K562 (cell line): Measurements from ENCODE around the gene RTF1. TPM values are rescaled to one million over a fixed set of nuclear protein-coding genes. Genes with fewer than 3 reads are reported as not detected.
A peak's percentile ranks its signal among the peaks of the same experiment; 100 is the strongest.

Experiments used
- ARID1B ChIP-seq: fragments of 450-650 bp; IDR thresholded peaks from 2 replicates; pipeline ENCODE4 v1.6.1; 2016; ENCODE audit warnings: antibody characterized with exemption, mild to moderate bottlenecking, inconsistent platforms
- CGGBP1 ChIP-seq: fragments of 250-450 bp; sonication (Bioruptor Pico); IDR thresholded peaks from 2 replicates; pipeline ENCODE4 v1.9.0; 2021; ENCODE audit warnings: mild to moderate bottlenecking
- ETV1 ChIP-seq: fragments of 450-650 bp; conservative IDR thresholded peaks from 2 replicates; pipeline ENCODE4 v1.6.1; 2016; ENCODE audit warnings: missing genetic modification characterization, control low read depth, low read depth, missing compliant biosample characterization
- JUN ChIP-seq, 2 experiments: sonication (generic) in 1 of 2; formaldehyde crosslinking in 1 of 2; IDR thresholded peaks; 2 replicates each; pipeline versions ENCODE4 v1.6.1 to v1.8.0; 2012 to 2022; ENCODE audit warnings: borderline replicate concordance in 2 of 2, mild to moderate bottlenecking in 2 of 2, improper control_type of control experiment in 1 of 2, low read depth in 1 of 2, low read length in 1 of 2, missing genetic modification reagents in 1 of 2
- KLF10 ChIP-seq: fragments of 250-450 bp; sonication (Bioruptor Pico); IDR thresholded peaks from 2 replicates; pipeline ENCODE4 v1.6.1; 2021; ENCODE audit warnings: matching md5 sums
- MAFG ChIP-seq: fragments of 450-650 bp; conservative IDR thresholded peaks from 2 replicates; pipeline ENCODE4 v1.6.1; 2016; ENCODE audit warnings: missing genetic modification characterization, missing compliant biosample characterization
- MAX ChIP-seq: sonication (generic); formaldehyde crosslinking; IDR thresholded peaks from 2 replicates; pipeline ENCODE4 v1.9.0; 2022; ENCODE audit warnings: mild to moderate bottlenecking, missing genetic modification reagents
- MAZ ChIP-seq, 2 experiments: fragments of 450-650 bp in 1 of 2; sonication (generic) in 1 of 2; formaldehyde crosslinking; IDR thresholded peaks in 1 of 2; conservative IDR thresholded peaks in 1 of 2; 2 replicates each; pipeline versions ENCODE4 v1.4.0 to v1.5.0; 2020; ENCODE audit warnings: mild to moderate bottlenecking in 1 of 2, missing genetic modification reagents in 1 of 2
- MLLT1 ChIP-seq, 2 experiments: fragments of 450-650 bp; IDR thresholded peaks; 2 replicates each; pipeline ENCODE4 v1.6.1; 2016
- TBL1XR1 ChIP-seq, 2 experiments: IDR thresholded peaks; 2 replicates each; pipeline ENCODE4 v1.6.1; 2012; ENCODE audit warnings: improper control_type of control experiment in 2 of 2, low read length in 2 of 2, mild to moderate bottlenecking in 1 of 2
- USF1 ChIP-seq: sonication (generic); formaldehyde crosslinking; IDR thresholded peaks from 2 replicates; pipeline ENCODE4 v1.9.0; 2022; ENCODE audit warnings: mild to moderate bottlenecking, missing genetic modification reagents
- ZBTB40 ChIP-seq, 2 experiments: fragments of 450-650 bp in 1 of 2; sonication (generic) in 1 of 2; formaldehyde crosslinking in 1 of 2; IDR thresholded peaks; 2 replicates each; pipeline versions ENCODE4 v1.7.1 to v1.9.0; 2016 to 2022; ENCODE audit warnings: inconsistent platforms in 1 of 2, mild to moderate bottlenecking in 1 of 2, missing genetic modification reagents in 1 of 2
- ZNF175 ChIP-seq: fragments of 200-800 bp; sonication (Bioruptor generic); IDR thresholded peaks from 2 replicates; pipeline ENCODE4 v1.6.1; 2016; ENCODE audit warnings: low read depth, mild to moderate bottlenecking, missing genetic modification characterization, missing compliant biosample characterization
- ZNF699 ChIP-seq: fragments of 250-450 bp; sonication (Bioruptor Pico); IDR thresholded peaks from 2 replicates; pipeline ENCODE4 v1.8.0; 2021; ENCODE audit warnings: mild to moderate bottlenecking, moderate library complexity; ENCODE audit not compliant: insufficient replicate concordance
- polyA plus RNA-seq, 8 experiments: library from polyadenylated mRNA; depleted of rRNA in 4 of 8; stranded (reverse) in 5 of 8; unstranded in 3 of 8; fragments of >200 nt; fragmentation: Nextera tagmentation in 2 of 8; fragmentation: Illumina TruSeq in 1 of 8; extraction: Ambion mirVana in 2 of 8; extraction: Trizol in 1 of 8; gene quantifications; 2 replicates each; pipeline versions ENCODE4 v1.2.1 to v1.2.3, GENCODE V29; 2011 to 2014; ENCODE audit warnings: inconsistent platforms in 1 of 8, missing spikeins in 1 of 8
- total RNA-seq, 7 experiments: library from RNA; depleted of rRNA in 6 of 7; stranded (reverse); fragments of >200 nt in 6 of 7; fragmentation: Illumina TruSeq in 2 of 7; extraction: Trizol in 2 of 7; gene quantifications; 2 replicates each; pipeline versions ENCODE4 v1.2.1 to v1.2.3, GENCODE V29; 2011 to 2021; ENCODE audit warnings: low replicate concordance in 1 of 7

Gene RTF1
- total and polyA plus RNA-seq, 9 of the 15 experiments (the other 6 are each of a cell fraction or from before 2014, with no cell fraction given) = 7.6 to 69.5 (median 31.5) TPM

- no peak for TF ChIP-seq MAFG (tag)
- TF ChIP-seq USF1 = peak; percentile 12; the same call in 1 of the 2 replicates
- no peak for TF ChIP-seq CGGBP1 (CRISPR knock-in tag)
- TF ChIP-seq TBL1XR1 (IDR thresholded peaks at IDR 0.05; ENCODE audit: low read length in 2 of 2) = no peak
- no peak for TF ChIP-seq ETV1 (tag)
- TF ChIP-seq KLF10 (CRISPR knock-in tag) = no peak
- no peak for TF ChIP-seq JUN (IDR thresholded peaks at IDR 0.05; ENCODE audit: borderline replicate concordance, low read depth, low read length)
- no peak for TF ChIP-seq JUN (CRISPR knock-in tag; IDR thresholded peaks at IDR 0.05; ENCODE audit: borderline replicate concordance)
- peak; percentile 16 for TF ChIP-seq ARID1B
- TF ChIP-seq MAX (CRISPR knock-in tag) = no peak
- TF ChIP-seq MAZ (CRISPR knock-in tag; conservative IDR thresholded peaks at IDR 0.05 in 1 of 2, IDR thresholded peaks at IDR 0.05 in 1 of 2) = no peak
- TF ChIP-seq ZNF699 (CRISPR knock-in tag) = no peak
- no peak for TF ChIP-seq MLLT1 (IDR thresholded peaks at IDR 0.05)
- no peak for TF ChIP-seq ZBTB40 (IDR thresholded peaks at IDR 0.05)
- no peak for TF ChIP-seq ZBTB40 (CRISPR knock-in tag; IDR thresholded peaks at IDR 0.05)
- TF ChIP-seq ZNF175 = no peak; the same call in none of the 2 replicates
Observed at GRCh38 chr15:41492597-41493204, 75.8 kb downstream of the RTF1 start (continued).
